ENCODE results near the gene GMIP.

DNA sequence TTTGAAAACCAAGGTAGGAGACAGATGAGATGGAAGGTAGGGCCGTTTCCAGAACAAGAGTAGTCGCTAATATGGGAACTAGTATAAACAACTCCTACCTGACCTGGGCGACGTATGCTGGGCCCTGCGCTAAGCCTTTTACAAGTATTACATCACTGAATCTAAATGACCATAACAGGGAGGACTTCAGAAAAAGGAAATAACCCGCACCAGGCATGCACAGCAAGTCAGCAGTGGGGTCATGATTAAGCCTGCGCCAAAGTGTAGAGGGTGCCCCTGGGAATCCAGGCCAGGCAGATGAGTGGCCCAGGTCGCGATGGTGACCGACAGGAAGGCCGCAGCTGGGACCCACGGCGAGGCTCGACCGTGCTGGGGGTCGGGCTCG lies 19.4 kb upstream of the GMIP start:
- no peak for TF ChIP-seq POLR2AphosphoS5 (IDR thresholded peaks at IDR 0.05; ENCODE audit: low read depth, low read length)
- TF ChIP-seq, protein P1, sequence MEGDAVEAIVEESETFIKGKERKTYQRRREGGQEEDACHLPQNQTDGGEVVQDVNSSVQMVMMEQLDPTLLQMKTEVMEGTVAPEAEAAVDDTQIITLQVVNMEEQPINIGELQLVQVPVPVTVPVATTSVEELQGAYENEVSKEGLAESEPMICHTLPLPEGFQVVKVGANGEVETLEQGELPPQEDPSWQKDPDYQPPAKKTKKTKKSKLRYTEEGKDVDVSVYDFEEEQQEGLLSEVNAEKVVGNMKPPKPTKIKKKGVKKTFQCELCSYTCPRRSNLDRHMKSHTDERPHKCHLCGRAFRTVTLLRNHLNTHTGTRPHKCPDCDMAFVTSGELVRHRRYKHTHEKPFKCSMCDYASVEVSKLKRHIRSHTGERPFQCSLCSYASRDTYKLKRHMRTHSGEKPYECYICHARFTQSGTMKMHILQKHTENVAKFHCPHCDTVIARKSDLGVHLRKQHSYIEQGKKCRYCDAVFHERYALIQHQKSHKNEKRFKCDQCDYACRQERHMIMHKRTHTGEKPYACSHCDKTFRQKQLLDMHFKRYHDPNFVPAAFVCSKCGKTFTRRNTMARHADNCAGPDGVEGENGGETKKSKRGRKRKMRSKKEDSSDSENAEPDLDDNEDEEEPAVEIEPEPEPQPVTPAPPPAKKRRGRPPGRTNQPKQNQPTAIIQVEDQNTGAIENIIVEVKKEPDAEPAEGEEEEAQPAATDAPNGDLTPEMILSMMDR (IDR thresholded peaks at IDR 0.05), result no peak

Measured in Panc1 (cell line).